HEK293 (cell line): ENCODE data around the gene COL18A1.

Experiments
- CTCF ChIA-PET: fragments of 350-600 bp; formaldehyde crosslinking; extraction: SDS; loops from one replicate; lab custom pipeline; 2021; ENCODE audit warnings: antibody characterized with exemption; lab: Yijun Ruan, JAX
- POLR2A ChIA-PET: fragments of 300-600 bp; formaldehyde crosslinking; extraction: SDS; loops from one replicate; lab custom pipeline; 2020; ENCODE audit warnings: antibody characterized with exemption, inconsistent platforms; lab: Yijun Ruan, JAX
- H3K27ac ChIP-seq: fragments of 200-500 bp; sonication (Bioruptor generic); 2 replicates; pipeline ENCODE4 v1.5.1; 2014; ENCODE audit warnings: low read depth, low read length, control low read depth, inconsistent platforms; ENCODE audit errors: extremely low read depth
- H3K36me3 ChIP-seq, 2 experiments: fragments of 200-500 bp in 1 of 2; sonication (Bioruptor generic) in 1 of 2; 1 replicate in 1 of 2; 2 replicates in 1 of 2; pipeline ENCODE4 v1.5.1; 2014 to 2017; ENCODE audit warnings: inconsistent platforms in 2 of 2, low read length in 2 of 2; ENCODE audit not compliant: control insufficient read depth in 2 of 2, insufficient read depth in 1 of 2
- H3K4me1 ChIP-seq: fragments of 200-500 bp; sonication (Bioruptor generic); 2 replicates; pipeline ENCODE4 v1.5.1; 2014; ENCODE audit warnings: mild to moderate bottlenecking, low read length, inconsistent platforms; ENCODE audit not compliant: control insufficient read depth, insufficient read depth
- H3K4me3 ChIP-seq: 2 replicates; pipeline ENCODE4 v1.5.1; 2011; ENCODE audit warnings: low read depth, mild to moderate bottlenecking, control low read depth, low read length, moderate library complexity
- H3K9me3 ChIP-seq: fragments of 200-500 bp; sonication (Bioruptor generic); 2 replicates; pipeline ENCODE4 v1.5.1; 2014; ENCODE audit warnings: low read depth, low read length, inconsistent platforms; ENCODE audit not compliant: control insufficient read depth, insufficient read depth
- FEZF1 ChIP-seq: fragments of 450-650 bp; formaldehyde crosslinking; IDR thresholded peaks from 2 replicates; pipeline ENCODE4 v1.5.1; 2016; ENCODE audit warnings: missing biosample characterization, missing genetic modification characterization
- GLIS2 ChIP-seq: fragments of 450-650 bp; formaldehyde crosslinking; IDR thresholded peaks from 2 replicates; pipeline ENCODE4 v1.5.1; 2016; ENCODE audit warnings: missing biosample characterization, missing genetic modification characterization
- HOXD13 ChIP-seq: sonication (generic); formaldehyde crosslinking; IDR thresholded peaks from 2 replicates; pipeline ENCODE4 v1.8.0; 2022; ENCODE audit warnings: missing genetic modification reagents, borderline replicate concordance
- KLF1 ChIP-seq: fragments of 450-650 bp; formaldehyde crosslinking; IDR thresholded peaks from 2 replicates; pipeline ENCODE4 v1.5.1; 2016; ENCODE audit warnings: missing biosample characterization, missing genetic modification characterization
- KLF7 ChIP-seq: fragments of 450-650 bp; formaldehyde crosslinking; IDR thresholded peaks from 2 replicates; pipeline ENCODE4 v1.5.1; 2016; ENCODE audit warnings: missing biosample characterization, missing genetic modification characterization, borderline replicate concordance
- MZF1 ChIP-seq: fragments of 450-650 bp; formaldehyde crosslinking; IDR thresholded peaks from 2 replicates; pipeline ENCODE4 v1.5.1; 2017; ENCODE audit warnings: missing biosample characterization, missing genetic modification characterization, borderline replicate concordance
- SP3 ChIP-seq: fragments of 450-650 bp; formaldehyde crosslinking; IDR thresholded peaks from 2 replicates; pipeline ENCODE4 v1.5.1; 2016; ENCODE audit warnings: missing biosample characterization, missing genetic modification characterization
- ZBTB20 ChIP-seq: fragments of 450-650 bp; formaldehyde crosslinking; IDR thresholded peaks from 2 replicates; pipeline ENCODE4 v1.5.1; 2016; ENCODE audit warnings: missing biosample characterization, missing genetic modification characterization
- ZBTB48 ChIP-seq: fragments of 450-650 bp; formaldehyde crosslinking; IDR thresholded peaks from 2 replicates; pipeline ENCODE4 v1.5.1; 2016; ENCODE audit warnings: missing biosample characterization, missing genetic modification characterization
- ZBTB8A ChIP-seq: fragments of 450-650 bp; formaldehyde crosslinking; IDR thresholded peaks from 2 replicates; pipeline ENCODE4 v1.5.1; 2016; ENCODE audit warnings: missing biosample characterization, missing genetic modification characterization
- ZNF133 ChIP-seq: fragments of 450-650 bp; formaldehyde crosslinking; IDR thresholded peaks from 2 replicates; pipeline ENCODE4 v1.5.1; 2016; ENCODE audit warnings: missing biosample characterization, missing genetic modification characterization
- ZNF138 ChIP-seq: fragments of 450-650 bp; formaldehyde crosslinking; IDR thresholded peaks from 2 replicates; pipeline ENCODE4 v1.5.1; 2016; ENCODE audit warnings: missing biosample characterization, missing genetic modification characterization, borderline replicate concordance
- ZNF157 ChIP-seq: fragments of 450-650 bp; formaldehyde crosslinking; IDR thresholded peaks from 2 replicates; pipeline ENCODE4 v1.5.1; 2016; ENCODE audit warnings: missing biosample characterization, missing genetic modification characterization
- ZNF184 ChIP-seq: fragments of 450-650 bp; IDR thresholded peaks from 2 replicates; pipeline ENCODE4 v1.5.1; 2018; ENCODE audit warnings: missing biosample characterization, mild to moderate bottlenecking, missing genetic modification characterization
- ZNF280C ChIP-seq: fragments of 450-650 bp; formaldehyde crosslinking; IDR thresholded peaks from 2 replicates; pipeline ENCODE4 v1.5.1; 2016; ENCODE audit warnings: missing biosample characterization, missing genetic modification characterization
- ZNF529 ChIP-seq: fragments of 450-650 bp; formaldehyde crosslinking; IDR thresholded peaks from 2 replicates; pipeline ENCODE4 v1.5.1; 2017; ENCODE audit warnings: missing genetic modification characterization, missing biosample characterization; ENCODE audit not compliant: insufficient replicate concordance
- ZNF555 ChIP-seq: fragments of 450-650 bp; formaldehyde crosslinking; conservative IDR thresholded peaks from 2 replicates; pipeline ENCODE4 v1.5.1; 2017; ENCODE audit warnings: missing biosample characterization, mild to moderate bottlenecking, missing genetic modification characterization, inconsistent platforms
- ZNF560 ChIP-seq: fragments of 450-650 bp; formaldehyde crosslinking; IDR thresholded peaks from 2 replicates; pipeline ENCODE4 v1.5.1; 2017; ENCODE audit warnings: missing biosample characterization, missing genetic modification characterization, borderline replicate concordance
- ZNF571 ChIP-seq: fragments of 450-650 bp; formaldehyde crosslinking; IDR thresholded peaks from 2 replicates; pipeline ENCODE4 v1.5.0; 2017; ENCODE audit warnings: missing biosample characterization, missing genetic modification characterization
- ZNF596 ChIP-seq: fragments of 450-650 bp; IDR thresholded peaks from 2 replicates; pipeline ENCODE4 v1.5.0; 2018; ENCODE audit warnings: missing biosample characterization, mild to moderate bottlenecking, missing genetic modification characterization, moderate library complexity
- ZNF623 ChIP-seq: fragments of 450-650 bp; formaldehyde crosslinking; IDR thresholded peaks from 2 replicates; pipeline ENCODE4 v1.5.1; 2016; ENCODE audit warnings: missing biosample characterization, missing genetic modification characterization
- ZNF747 ChIP-seq: fragments of 450-650 bp; formaldehyde crosslinking; IDR thresholded peaks from 2 replicates; pipeline ENCODE4 v1.5.1; 2016; ENCODE audit warnings: missing biosample characterization, missing genetic modification characterization
- TF ChIP-seq, protein P1 (sequence below): fragments of 450-650 bp; formaldehyde crosslinking; IDR thresholded peaks from 2 replicates; pipeline ENCODE4 v1.5.1; 2016; ENCODE audit warnings: missing biosample characterization, missing genetic modification characterization
- TF ChIP-seq, protein P2 (sequence below): fragments of 450-650 bp; formaldehyde crosslinking; IDR thresholded peaks from 2 replicates; pipeline ENCODE4 v1.5.1; 2016; ENCODE audit warnings: missing biosample characterization, missing genetic modification characterization

Gene COL18A1

DNA sequence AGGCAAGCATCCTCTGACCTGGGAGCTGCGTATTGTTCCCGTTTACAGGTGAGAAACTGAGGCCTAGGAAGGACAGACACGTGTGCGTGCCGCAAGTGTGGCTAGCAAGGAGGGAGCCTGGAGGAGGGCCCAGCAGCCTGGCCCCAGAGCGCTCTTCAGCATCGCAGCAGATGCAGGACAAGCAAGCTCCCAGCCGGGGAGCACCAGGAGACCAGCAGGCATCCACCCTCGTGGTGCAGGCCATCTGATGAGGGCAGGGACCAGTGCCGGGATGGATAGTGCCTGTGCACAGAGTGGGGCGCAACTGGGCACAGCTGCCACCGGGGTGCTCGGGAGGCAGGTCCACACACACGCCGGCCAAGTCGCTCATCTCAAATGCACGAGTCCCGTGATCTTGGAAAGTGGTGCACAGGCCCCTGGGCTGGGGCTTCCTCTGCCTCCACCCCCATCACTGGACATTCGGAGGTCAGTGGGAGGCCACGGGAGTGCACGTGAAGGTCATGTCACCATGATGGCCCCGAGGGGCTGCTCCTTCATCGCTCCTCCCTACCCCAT lies 55.1 kb downstream of the COL18A1 start:
- H3K27ac ChIP-seq, result no peak overlapping the region
- ChIA-PET CTCF (interaction anchor here (0.7 kb wide), 1 partner anchor 169 kb away, joined by 8 read pairs; no protein-coding TSS in a partner anchor), POLR2A (no interaction called here)
- H3K9me3 ChIP-seq, result no peaks in the 10 kb centered on the region; the same call in 1 of the 2 replicates
- H3K36me3 ChIP-seq, result peaks cover 0 to 10% of the 10 kb centered on the region in 2 experiments; a peak in 2 of 3 replicates
- no peak overlapping the region for H3K4me3 ChIP-seq
- TF ChIP-seq MZF1 (tag by site-specific recombination) (no peak), ZNF596 (no peak), ZNF571 (tag by site-specific recombination) (no peak), FEZF1 (tag by site-specific recombination) (no peak), ZNF157 (no peak), ZBTB8A (tag by site-specific recombination) (no peak), ZNF623 (no peak), ZNF555 (tag by site-specific recombination) (no peak), GLIS2 (tag by site-specific recombination) (no peak), KLF7 (tag by site-specific recombination) (no peak)
- TF ChIP-seq, protein P1, sequence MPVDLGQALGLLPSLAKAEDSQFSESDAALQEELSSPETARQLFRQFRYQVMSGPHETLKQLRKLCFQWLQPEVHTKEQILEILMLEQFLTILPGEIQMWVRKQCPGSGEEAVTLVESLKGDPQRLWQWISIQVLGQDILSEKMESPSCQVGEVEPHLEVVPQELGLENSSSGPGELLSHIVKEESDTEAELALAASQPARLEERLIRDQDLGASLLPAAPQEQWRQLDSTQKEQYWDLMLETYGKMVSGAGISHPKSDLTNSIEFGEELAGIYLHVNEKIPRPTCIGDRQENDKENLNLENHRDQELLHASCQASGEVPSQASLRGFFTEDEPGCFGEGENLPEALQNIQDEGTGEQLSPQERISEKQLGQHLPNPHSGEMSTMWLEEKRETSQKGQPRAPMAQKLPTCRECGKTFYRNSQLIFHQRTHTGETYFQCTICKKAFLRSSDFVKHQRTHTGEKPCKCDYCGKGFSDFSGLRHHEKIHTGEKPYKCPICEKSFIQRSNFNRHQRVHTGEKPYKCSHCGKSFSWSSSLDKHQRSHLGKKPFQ (tag by site-specific recombination), result no peak
- H3K4me1 ChIP-seq, result no peaks in the 10 kb centered on the region

DNA sequence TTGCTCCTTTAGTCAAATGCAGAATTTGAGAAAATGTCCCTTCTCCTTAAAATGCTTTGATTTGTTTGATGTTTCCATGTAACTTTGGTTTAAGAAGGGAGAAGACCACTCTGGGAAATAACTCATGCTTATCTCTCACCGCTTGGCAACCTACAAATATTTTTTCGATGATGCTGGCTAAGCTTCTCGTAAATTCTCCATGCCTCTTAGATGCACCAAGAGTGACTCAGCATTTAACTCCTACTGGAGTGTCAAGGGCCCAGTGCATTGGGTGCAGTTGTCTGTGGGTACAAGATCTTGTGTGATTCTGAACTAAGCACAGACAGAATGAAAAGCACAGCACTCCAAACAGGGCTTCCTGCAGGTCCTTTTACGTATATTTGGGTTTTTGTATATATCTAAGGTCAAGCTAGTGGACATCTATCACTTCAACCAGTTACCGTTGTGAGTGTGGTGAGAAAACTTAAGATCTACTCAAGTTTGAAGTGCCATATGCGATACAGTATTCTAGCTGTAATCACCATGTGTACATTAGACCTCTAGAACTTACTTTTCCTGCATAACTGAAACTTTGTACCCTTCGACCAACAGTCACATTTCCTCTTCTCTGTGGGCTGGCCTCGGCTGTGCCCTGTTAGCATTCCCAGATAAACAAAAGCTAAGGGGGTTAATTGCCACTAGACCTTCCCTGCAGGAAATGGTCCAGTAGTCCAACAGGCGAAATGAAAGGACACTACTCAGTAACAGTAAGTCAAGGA lies 55.8 kb downstream of the COL18A1 start:
- POLR2A ChIA-PET, result no interaction called here
- no peak overlapping the region for H3K27ac ChIP-seq
- no peak overlapping the region for H3K4me3 ChIP-seq

More for the DNA sequence above, 55.8 kb downstream of the COL18A1 start:
- Histone ChIP-seq H3K36me3 (peaks cover 0 to 10% of the 10 kb centered on the region in 2 experiments; a peak in 2 of 3 replicates), H3K4me1 (no peaks in the 10 kb centered on the region), H3K9me3 (no peaks in the 10 kb centered on the region; the same call in 1 of the 2 replicates)
- CTCF ChIA-PET, result interaction anchor here (0.6 to 1.4 kb wide), 3 partner anchors 18 to 181 kb away, joined by 3 to 8 read pairs (median 4); no protein-coding TSS in a partner anchor
- TF ChIP-seq ZBTB48 (no peak), ZNF280C (tag by site-specific recombination) (no peak), ZNF138 (tag by site-specific recombination) (no peak), KLF1 (tag by site-specific recombination) (no peak), ZNF529 (tag by site-specific recombination) (no peak), ZNF133 (tag by site-specific recombination) (no peak), ZBTB20 (tag by site-specific recombination) (no peak), HOXD13 (no peak), ZNF747 (tag by site-specific recombination) (no peak), SP3 (tag by site-specific recombination) (no peak), ZNF560 (tag by site-specific recombination) (no peak), ZNF184 (no peak)
- TF ChIP-seq, protein P1 (tag by site-specific recombination), result no peak
- TF ChIP-seq, protein P2, sequence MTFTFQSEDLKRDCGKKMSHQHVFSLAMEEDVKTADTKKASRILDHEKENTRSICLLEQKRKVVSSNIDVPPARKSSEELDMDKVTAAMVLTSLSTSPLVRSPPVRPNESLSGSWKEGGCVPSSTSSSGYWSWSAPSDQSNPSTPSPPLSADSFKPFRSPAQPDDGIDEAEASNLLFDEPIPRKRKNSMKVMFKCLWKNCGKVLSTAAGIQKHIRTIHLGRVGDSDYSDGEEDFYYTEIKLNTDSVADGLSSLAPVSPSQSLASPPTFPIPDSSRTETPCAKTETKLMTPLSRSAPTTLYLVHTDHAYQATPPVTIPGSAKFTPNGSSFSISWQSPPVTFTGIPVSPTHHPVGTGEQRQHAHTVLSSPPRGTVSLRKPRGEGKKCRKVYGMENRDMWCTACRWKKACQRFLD (tag by site-specific recombination), result no peak
